Raji (cell line): ENCODE data around the gene FOXN1.

Source experiments
- POLR2A ChIP-seq: IDR thresholded peaks from 2 replicates; pipeline ENCODE4 v1.6.1; 2011; ENCODE audit warnings: low read depth, low read length, control low read depth; ENCODE audit not compliant: insufficient read depth

FOXN1 gene

GRCh38 chr17:28555022-28555421 is 48.9 kb downstream of the FOXN1 start:
- TF ChIP-seq POLR2A = no peak

- TF ChIP-seq POLR2A = no peak
These were observed 57.3 kb downstream of the FOXN1 start for GRCh38 chr17:28563475-28563874.

GRCh38 chr17:28567604-28568003 is 61.5 kb downstream of the FOXN1 start:
- TF ChIP-seq POLR2A = no peak

- no peak for TF ChIP-seq POLR2A
These were observed 63.3 kb downstream of the FOXN1 start for GRCh38 chr17:28569446-28569845.

GRCh38 chr17:28570716-28571360 is 64.7 kb downstream of the FOXN1 start:
- TF ChIP-seq POLR2A = no peak

GRCh38 chr17:28571361-28572122 is 65.4 kb downstream of the FOXN1 start, which contains the start of gene PIGS:
TSS of gene PIGS (minus strand) at chr17:28571524. CDS start at chr17:28571496, 28 bp downstream.
- TF ChIP-seq POLR2A = peak; percentile 84

GRCh38 chr17:28572259-28573039 is 66.3 kb downstream of the FOXN1 start:
- no peak for TF ChIP-seq POLR2A

GRCh38 chr17:28573040-28573380 is 66.9 kb downstream of the FOXN1 start:
- no peak for TF ChIP-seq POLR2A

GRCh38 chr17:28573521-28573920 is 67.4 kb downstream of the FOXN1 start:
- no peak for TF ChIP-seq POLR2A

GRCh38 chr17:28573966-28574480 is 67.9 kb downstream of the FOXN1 start:
- TF ChIP-seq POLR2A = no peak

GRCh38 chr17:28574526-28574925 is 68.4 kb downstream of the FOXN1 start:
- no peak for TF ChIP-seq POLR2A

GRCh38 chr17:28575126-28575795 is 69.1 kb downstream of the FOXN1 start:
- no peak for TF ChIP-seq POLR2A

- TF ChIP-seq POLR2A = peak; percentile 84
These were observed 70.8 kb downstream of the FOXN1 start, which contains the start of gene ALDOC for GRCh38 chr17:28576758-28577465. TSS of gene ALDOC (minus strand) at chr17:28576895. CDS start at chr17:28575532, 1,363 bp downstream.

- TF ChIP-seq POLR2A = no peak
These were observed 71.3 kb downstream of the FOXN1 start for GRCh38 chr17:28577466-28577824.
